HT1080 (cell line): Measurements from ENCODE around the gene ADTRP. TPM values are rescaled to one million over a fixed set of nuclear protein-coding genes. Genes with fewer than 3 reads are reported as not detected.
A peak's percentile ranks its signal among the peaks of the same experiment; 100 is the strongest.

Experiments
- DNase-seq: peaks from one replicate; pipeline ENCODE4 v3.0.0-alpha.2; 2015; ENCODE audit warnings: low read depth
- total RNA-seq: library from RNA; depleted of rRNA; stranded (reverse); fragments of >200 nt; shearing (Covaris generic); gene quantifications from 2 replicates; pipeline ENCODE4 v1.2.3, GENCODE V29; 2014

ADTRP gene
- total RNA-seq, 1 experiment from 2014 or later: 6.5 TPM

DNA sequence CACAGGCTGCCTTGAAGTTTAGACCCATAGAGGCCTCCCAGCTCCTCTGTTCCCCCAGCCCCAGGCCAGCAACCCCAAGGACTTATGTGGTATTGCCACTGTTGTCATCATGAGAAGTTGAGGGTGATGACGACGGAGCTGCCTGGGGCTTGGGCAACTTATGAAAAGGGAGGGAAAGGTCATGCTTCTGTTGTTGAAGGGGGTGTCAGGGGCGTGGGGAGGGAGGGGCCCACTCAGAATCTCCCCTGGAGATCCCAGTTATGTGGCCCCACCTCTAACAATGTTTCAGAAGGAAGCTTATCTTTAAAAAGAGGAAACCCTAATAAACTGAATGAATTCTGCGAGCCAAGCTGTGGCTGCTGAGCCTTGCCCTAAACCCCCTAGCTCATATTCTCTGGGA, 4.2 kb downstream of the ADTRP start:
- DNase-seq: no peak

DNA sequence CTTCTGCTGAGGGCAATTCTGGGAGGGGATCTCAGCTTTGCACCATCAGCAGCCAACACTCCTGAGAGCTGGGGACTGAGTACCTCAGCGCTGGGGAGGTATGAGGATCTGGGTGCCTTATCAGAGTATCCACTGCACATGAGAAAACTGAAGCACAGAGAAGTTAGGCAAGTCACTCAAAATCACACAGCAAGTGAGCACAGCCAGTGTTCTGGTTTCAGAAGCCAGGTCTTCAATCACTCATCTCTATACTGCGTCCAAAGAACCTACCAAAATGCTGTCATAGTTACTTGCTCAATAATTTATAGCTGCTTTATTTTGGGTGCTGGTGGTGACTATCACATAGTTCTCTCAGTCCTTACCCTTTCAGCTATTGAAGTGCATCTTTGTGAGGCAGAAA, 5.0 kb downstream of the ADTRP start:
- DNase-seq: no peak

DNA sequence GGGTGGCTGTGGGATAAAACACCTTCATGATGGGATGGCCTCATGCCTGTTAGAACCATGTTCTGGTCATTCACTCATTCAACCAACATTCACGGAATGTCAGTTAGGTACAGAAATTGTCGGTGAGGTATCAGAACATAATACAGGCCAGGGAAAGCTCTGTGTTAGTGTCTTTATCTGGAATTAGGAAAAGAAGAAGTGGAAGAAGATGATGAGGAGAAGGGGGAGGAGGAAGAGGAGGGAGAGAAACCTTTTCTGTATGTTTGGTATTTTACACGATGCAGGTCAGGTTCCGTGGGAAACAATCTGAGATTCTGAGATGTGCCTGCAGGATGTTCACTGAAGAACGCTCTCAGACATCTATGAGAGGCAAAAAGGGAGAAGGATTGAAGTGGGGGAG, 5.6 kb downstream of the ADTRP start:
- DNase-seq: no peak

DNA sequence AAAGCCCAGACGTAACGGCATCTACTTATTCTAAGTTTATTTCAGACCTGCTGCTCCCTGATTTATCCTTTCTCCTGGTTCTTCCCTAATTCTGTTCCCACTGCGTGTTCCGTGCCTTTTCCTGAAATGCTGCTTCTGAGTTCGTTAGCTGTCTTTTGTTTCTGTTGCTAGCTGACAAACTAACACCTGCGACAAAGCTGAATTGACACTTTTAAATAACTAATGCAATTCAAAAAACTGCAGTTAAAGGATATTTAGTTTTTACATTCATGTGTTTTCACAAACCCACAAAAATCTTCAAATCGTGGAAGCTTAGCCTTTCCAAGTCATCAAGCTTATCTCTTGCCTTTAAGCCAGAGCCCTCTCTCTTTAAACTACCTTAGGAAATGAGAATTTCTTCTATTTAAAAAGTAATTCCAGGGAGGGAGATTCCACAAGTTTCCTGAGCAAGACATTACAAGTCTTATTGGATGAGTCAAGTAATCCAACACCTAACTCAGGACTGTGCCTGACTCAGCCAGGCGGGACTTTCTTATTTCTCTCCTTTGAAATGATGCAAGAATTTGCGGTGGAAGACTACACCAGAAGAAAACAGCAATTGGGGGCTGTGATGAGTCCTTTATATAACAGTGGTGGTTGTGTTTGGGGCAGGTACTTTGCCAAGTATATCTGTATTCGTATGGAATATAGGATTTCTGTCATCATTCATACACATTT, 6.3 kb downstream of the ADTRP start:
- DNase-seq: peak; percentile 96

DNA sequence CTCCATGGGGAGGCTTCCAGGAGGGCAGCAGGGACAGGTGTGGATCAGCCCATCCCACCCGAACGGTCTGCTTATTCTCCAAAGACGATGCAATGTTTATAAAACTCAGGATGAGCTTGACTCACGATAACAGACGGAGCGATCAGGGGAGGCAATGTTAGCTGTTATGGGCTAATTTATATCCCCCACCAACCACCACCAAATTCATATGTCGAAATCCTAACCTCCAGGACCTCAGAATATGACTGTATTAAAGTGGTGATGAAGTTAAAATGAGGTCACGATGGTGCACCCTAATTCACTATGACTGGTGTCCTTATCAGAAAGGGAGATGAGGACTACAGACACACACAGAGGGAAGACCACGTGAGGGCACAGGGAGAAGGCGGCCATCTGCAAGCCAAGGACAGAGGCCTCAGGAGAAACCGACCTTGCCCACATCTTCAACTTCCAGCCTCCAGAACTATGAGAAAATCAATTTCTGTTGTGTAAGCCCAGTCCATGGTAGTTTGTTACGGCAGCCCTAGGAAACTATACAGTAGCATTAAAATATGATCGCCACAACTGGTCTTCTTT, 7.0 kb downstream of the ADTRP start:
- DNase-seq: peak; percentile 78

DNA sequence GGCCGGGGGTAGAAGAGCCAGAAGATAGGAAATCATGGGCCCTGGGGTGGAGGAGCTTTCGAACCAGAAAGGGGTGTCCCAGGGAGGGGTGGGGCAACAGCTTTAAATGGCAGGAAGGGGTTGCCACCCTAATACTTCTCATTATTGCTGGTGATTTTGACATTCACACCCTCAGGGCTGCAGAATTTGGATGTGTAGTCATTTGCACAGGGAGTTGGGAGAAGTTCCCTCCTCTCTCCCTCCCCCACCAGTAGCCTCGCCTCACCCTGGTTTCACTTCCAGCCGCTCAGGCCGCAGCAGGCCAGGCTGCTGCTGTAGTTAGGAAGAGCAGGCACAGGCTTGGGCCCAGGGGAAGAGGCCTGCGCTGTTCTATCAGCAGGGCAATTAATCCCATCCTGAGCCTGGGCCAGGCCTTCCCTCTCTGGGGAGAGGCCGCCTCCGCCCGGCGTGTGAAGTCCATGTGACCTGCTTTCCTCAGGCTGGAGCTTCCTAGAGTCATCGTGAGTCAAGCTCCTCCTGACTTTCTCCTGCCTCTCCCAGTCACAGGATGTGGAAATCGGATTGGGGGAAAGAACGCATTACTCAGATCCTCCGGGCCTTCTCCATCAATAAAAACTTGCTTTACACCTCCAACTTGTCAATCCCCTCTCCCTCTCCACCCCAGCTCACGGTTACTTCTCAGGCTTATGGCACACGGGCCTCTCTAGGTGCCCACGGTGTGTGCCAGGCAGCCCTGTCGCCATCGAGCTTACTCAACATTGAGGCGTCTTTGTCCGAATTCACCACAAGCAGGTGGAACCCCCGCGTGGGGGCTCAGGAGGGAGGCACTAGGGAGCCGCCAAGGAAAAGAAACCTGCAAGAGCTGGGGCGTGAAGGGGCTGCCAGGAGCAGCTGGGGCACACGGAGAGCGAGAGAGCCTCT, 7.8 kb downstream of the ADTRP start:
- DNase-seq: peak; percentile 99

DNA sequence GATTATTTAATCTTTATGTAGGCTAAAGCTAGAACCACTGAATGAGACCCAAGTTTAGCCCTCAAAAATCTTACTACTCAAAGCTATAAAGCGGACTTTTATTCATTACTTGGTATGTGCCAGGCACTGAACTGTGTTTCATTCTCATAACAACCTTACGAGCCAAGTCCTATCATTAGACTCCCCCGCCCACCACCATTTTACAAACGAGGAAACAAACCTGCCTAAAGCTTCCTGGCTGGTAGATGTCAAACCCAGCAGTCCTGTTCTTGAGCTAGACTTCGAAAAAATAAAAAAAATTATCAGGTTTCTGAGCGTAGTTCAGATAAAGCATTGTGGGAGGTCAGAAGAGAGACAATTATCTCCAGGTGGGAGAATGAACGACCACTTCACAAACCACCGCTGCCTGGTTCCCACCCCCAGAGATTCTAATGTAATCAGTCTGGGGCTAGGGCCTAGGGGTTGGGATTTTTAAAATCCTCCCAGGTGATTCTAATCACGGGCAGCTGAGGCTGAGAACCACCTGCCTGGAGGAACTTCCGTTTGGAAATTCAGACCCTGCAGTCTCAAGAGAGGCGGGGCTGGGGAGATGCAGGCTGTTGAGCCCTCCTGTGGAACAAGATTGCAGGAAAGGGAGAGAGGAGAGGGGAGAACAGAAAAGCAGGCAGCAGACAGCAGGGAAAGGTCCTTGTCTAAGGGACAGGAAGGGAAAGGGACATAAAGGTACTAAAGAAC, 8.6 kb downstream of the ADTRP start:
- DNase-seq: peak; percentile 66

DNA sequence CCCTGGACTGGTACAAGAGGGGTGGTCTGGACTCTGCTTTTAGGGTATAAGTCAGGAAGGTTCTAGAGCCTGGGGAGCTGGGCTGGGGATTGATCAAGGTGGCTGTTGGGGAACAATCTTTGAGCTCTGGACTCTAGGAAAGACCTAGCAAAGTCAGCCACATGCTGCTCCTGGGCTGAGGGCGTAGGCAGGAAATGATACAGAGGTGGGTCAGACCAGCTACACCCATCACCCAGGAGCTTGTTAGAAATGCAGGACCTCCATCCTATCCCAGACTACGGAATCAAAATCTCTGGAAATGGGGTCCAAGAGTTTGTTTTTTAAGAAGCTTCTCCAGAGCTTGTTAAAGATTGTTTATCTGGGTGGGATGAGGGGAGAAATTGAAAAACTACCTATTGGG, 9.4 kb downstream of the ADTRP start:
- DNase-seq: peak; percentile 88

DNA sequence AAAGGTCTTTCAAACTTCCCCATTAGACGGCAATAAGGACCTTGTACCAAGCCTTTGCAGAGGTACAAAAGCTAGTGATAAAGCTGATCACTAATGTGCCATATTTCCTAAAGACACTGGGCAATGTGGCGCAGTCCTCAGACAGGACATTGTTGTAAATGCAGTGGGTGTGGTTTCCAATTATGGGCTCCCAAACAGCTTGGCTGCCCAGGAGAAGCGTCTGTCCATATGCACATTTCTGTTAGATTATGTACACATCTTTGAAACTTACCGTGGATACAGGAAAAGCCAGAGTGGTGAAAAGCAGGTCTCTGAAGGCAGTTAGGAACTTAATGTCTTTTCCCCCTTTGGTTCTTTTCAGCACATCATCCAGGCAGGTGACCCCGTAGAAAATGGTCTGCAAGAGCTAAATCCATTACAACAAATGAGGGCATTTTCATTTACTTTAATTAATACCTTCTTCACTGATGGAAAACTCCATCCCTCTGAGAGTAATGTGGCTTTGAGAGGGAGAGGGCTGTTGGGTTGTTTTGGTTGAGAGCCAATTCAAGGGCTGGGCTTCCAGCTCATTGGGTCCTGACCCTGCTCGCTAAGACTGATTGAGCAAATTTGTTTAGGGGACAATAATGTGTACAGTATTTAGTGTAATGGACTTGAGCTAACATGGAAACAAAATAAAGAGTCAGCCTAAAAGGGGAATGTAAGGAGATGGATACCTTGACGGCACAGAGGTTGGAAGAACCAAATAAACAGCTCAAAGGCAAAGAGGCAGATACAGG, 10.4 kb downstream of the ADTRP start:
- no peak for DNase-seq

DNA sequence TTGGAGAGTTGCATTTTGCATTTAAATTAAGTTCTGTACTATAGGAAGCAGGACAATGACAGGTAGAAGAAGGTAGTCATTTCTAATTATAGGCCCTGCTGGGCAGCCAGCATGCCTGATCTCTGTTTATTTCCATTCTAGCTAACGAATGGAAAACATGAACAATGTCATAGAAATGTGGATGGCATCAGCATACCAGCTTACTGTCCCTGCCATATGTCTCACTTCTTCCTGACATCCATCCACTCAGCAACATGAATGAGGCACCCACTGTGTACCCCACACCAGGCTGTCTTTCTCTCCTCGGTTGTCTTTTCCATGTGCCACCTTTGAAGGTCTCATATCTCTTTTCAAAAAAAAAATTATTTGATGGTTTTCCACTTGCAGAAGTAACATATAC, 11.1 kb downstream of the ADTRP start:
- DNase-seq: no peak

DNA sequence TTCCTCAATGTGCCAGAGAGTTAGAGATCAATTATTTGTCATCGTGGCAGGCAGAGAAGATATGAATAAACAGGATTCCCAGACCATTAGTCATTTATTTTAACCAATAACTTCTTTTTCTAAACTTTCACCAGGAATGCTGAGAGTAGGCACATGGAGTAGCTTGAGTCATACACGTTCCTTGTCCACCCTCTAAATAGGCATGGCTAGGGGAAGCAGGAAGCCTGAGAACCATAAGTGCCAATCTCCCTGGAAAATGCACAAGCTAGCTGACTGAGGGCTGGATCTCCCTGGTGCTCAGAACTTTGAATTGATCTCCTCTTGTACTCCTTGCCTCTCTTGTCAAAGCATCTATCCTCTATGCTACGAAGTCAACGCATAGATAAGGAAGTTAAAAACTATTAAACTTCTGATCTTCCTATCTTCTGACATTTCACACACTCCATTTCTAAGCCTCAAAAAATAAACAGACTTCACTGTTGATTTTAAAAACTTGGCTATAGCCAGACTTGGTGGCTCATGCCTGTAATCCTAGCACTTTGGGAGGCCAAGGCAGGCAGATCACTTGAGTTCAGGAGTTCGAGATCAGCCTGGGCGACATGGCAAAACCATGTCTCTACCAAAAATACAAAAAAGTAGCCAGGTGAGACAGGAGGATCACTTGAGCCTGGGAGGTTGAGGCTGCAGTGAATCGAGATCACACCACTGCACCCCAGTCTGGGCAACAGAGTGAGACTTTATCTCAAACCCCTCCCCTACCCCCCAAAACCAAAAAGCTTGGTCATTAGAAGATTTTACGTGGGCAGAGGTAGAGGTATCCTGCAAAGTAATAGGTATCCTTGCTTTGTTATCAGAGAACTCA, 11.8 kb downstream of the ADTRP start:
- peak; percentile 97 for DNase-seq

DNA sequence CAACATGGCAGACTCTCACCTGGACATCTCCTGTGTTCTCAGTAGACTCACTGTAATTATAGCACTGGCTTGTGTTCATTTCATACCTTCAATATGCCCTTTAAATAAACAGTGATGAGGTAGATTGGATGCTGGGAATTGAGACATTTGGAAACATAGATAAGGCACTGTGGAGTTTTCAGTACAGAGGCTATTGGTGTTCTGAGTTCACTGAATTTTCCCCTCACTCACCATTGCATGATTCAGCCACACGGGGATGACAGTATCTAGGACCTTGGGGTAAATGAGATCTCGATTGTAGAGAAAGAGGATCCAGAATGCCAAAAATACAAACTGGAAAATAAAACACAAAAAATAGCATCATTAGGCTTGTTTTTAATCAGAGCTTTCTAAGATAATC, 12.6 kb downstream of the ADTRP start:
- peak; percentile 24 for DNase-seq

DNA sequence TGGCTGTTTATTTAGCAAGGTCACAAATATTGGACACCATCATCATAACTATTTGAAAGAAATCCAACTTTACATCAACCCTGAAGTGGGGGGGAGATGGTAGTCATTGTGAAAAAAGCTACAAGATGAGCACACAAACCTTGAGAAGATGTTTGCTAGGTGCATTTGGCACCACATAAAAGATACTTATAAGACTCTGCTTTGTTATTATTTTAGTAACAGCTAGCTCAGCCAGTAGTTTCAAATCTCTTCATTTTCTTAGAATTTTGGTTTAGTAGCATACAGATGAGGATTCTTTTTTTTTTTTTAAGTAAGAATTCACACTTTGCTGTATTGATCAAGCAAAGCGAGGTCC, 14.4 kb downstream of the ADTRP start:
- DNase-seq: no peak

DNA sequence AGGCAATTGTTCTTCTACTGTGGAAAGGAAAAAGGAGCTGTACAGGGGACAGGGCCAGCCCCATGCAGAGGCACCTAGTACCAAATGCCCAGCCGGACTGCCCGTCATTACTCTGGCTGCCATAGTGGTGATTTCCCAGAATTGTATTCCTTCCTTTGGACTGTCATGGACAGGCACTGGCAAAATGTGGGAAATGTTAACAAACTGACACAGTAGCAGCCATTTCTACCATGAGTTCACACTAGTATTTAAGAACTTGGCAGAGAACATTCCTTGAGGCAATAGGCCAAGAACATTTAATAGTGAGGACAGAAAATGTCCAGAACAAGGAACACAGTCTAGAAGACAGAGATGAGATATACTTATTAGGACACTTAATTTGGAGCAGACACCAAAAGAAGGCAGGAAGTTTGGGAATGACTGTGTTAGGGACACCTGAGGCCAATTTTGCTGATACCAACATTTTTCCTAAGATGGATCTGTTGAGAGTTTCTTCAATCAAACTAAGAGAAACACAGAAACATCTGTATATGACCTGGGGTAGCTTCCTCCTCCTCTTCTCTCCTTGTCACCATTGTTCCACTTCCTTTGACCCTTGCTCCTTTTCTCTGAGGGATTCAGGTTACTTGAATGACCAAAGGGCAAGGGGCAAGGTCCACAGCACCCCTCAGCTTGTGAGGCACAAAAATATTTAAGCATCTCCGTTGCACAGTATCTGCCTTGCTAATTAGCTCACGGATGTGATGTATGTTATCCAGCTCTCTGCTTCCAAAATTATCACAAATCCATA, 14.9 kb downstream of the ADTRP start:
- no peak for DNase-seq

DNA sequence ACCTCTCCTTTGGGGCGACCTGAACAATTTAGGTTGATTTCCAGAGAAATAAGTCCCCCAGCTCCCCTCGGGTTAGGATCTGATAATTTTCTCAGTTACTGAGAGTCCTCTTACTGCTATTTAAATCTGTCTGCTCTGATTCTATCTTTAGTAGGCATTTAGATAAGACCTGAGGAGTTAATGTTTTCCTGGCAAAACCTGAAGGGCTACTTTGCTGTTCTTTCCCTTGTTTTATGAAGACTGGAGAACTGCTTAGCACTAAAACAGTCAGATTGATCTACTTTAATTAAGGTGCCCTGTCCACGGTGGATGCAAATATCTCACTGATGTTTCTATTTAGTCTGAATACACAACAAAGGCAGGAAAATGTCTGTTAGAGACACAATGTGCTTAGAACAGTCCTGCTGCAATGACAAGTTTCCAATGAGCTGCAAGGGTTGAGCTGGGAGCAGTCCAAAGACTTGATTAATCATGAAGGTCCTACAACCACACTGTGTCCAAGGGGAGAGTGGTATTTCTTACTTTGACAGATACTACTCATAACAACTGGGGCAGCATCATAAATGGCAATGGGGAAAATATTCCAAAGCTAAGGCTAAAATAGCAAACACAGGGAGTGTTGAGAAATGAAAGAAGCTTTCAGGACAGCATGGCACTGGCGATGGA, 15.7 kb downstream of the ADTRP start:
- no peak for DNase-seq

DNA sequence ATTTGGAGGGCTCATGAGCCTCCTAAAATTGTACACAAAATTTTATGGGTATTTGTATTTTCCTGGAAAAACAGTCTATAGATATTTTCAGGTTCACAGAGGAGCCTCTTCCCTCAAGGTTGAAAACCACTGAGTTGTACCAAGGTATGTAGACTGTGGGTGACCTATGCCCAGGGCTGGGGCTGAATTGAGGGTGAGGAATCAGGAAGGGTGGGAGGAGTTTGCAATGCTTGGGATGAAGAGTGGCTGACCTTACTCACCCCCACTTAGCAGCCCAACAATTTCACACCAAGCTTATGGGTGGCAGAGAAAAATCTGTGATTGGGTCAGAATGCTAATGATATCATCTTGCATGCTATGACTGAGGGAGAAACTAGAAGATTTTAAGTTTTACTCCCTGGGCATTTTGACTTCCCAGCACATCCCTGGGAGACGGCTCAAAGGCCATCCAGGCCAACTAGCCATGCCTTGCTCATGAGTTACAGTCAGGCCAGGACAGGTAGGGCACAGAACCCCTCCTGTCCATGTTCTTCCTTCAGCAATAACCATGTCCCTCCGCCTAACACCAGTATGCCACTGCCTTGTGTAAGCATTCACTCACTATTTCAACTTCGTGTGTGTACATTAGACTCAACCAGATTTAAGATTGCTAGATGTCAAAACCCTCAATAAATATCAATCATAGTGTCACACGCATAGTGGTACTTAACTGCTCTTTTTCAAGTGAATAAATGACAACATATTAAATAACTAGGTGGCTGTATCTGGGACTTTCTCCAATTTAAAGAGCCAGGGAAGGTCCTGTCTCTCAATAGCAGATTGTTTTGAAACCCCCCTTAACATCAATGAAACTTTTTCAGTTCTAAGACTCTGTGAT, 16.6 kb downstream of the ADTRP start:
- peak; percentile 16 for DNase-seq

DNA sequence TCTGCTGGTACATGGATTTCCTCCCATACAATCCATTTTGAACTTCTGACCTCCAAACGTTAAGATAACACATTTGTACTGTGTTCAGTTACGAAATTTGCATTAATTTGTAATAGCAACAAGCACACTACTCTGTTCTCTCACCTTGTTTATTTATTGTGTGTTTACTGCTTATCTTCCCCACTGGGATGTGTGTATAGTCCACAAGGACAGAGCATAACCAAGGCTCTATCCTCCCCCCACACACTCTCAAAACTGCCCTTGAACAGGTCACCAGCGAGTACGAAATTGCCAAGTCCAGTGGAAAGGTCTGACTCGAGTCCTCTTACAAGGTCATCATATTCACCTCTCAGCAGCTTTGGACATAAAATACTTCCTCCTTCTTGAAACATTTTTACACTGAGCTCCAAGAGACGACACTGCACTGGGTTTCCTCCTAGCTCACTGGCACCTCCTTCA, 18.6 kb downstream of the ADTRP start:
- DNase-seq: no peak
